K562 (cell line): ENCODE results near the gene VRK2. TPM values are rescaled to one million over a fixed set of nuclear protein-coding genes. Genes with fewer than 3 reads are reported as not detected.

ENCODE experiments used
- ATAC-seq: fragments of 200-7000 bp; cut with Tn5 transposase; 3 replicates; pipeline ENCODE4 v1.9.1; 2020; ENCODE audit warnings: moderate library complexity
- BruUV-seq: library from RNA; stranded (reverse); fragments of 400-500 nt; replicated peaks from 2 replicates; lab custom pipeline; 2021; lab: Mats Ljungman, UMichigan
- CTCF ChIA-PET: fragments of 300-600 bp; formaldehyde crosslinking; extraction: SDS; loops from one replicate; lab custom pipeline; 2021; ENCODE audit warnings: low intra/inter-chr PET ratio; lab: Yijun Ruan, JAX
- POLR2A ChIA-PET: fragments of 300-600, 350-650 bp; sonication (Branson Sonifier 250); formaldehyde crosslinking; extraction: SDS; loops from one replicate; lab custom pipeline; 2021; ENCODE audit warnings: antibody characterized with exemption, inconsistent platforms; lab: Yijun Ruan, JAX
- DNase-seq, 4 experiments: peaks; one replicate each; pipeline versions ENCODE4 v3.0.0 to v3.0.0-alpha.2; 2011 to 2018; ENCODE audit warnings: low spot score in 3 of 4, mixed read lengths in 3 of 4; ENCODE audit errors: extremely low read depth in 1 of 4
- FAIRE-seq: peaks from 2 replicates; lab custom pipeline; 2011; peaks lifted over from hg19 to GRCh38; lab: Jason Lieb, UNC
- H2AFZ ChIP-seq: 2 replicates; pipeline ENCODE4 v1.6.0; 2011; ENCODE audit warnings: low read depth, low read length, control low read depth, inconsistent platforms
- H3K27ac ChIP-seq: fragments of 200-600 bp; 3 replicates; pipeline ENCODE4 v1.8.0; 2011; ENCODE audit warnings: low read depth, mild to moderate bottlenecking, control low read depth, inconsistent platforms, low read length, moderate library complexity, mixed read lengths; ENCODE audit errors: extremely low read depth
- H3K27me3 ChIP-seq, 2 experiments: fragments of 300-600 bp in 1 of 2; 2 replicates in 1 of 2; 3 replicates in 1 of 2; pipeline versions ENCODE4 v1.6.0 to v1.8.0; 2011; ENCODE audit warnings: inconsistent platforms in 2 of 2, low read length in 2 of 2, mild to moderate bottlenecking in 1 of 2, mixed read lengths in 1 of 2, moderate library complexity in 1 of 2; ENCODE audit not compliant: control insufficient read depth in 2 of 2, insufficient read depth in 2 of 2
- H3K36me3 ChIP-seq: fragments of 300-600 bp; 3 replicates; pipeline ENCODE4 v1.8.0; 2011; ENCODE audit warnings: mild to moderate bottlenecking, low read length, inconsistent platforms; ENCODE audit not compliant: control insufficient read depth, insufficient read depth
- H3K4me1 ChIP-seq, 2 experiments: fragments of 200-600 bp in 1 of 2; replicated peaks in 1 of 2; 2 replicates in 1 of 2; 3 replicates in 1 of 2; pipeline versions ENCODE4 v1.5.1 to v1.8.0; 2011; ENCODE audit warnings: inconsistent platforms in 2 of 2, low read length in 2 of 2, mild to moderate bottlenecking in 1 of 2, mixed read lengths in 1 of 2, moderate library complexity in 1 of 2; ENCODE audit not compliant: control insufficient read depth in 2 of 2, insufficient read depth in 2 of 2
- H3K4me2 ChIP-seq: 2 replicates; pipeline ENCODE4 v1.6.1; 2011; ENCODE audit warnings: low read length, control low read depth, inconsistent platforms, mixed read lengths; ENCODE audit not compliant: insufficient read depth
- H3K4me3 ChIP-seq: fragments of 200-600 bp; sonication (generic), shearing (Covaris generic); 2 replicates; pipeline ENCODE4 v1.5.1; 2016; ENCODE audit warnings: control low read depth, inconsistent platforms
- H3K79me2 ChIP-seq: fragments of 200-600 bp; 3 replicates; pipeline ENCODE4 v1.8.0; 2011; ENCODE audit warnings: low read length, inconsistent platforms; ENCODE audit not compliant: control insufficient read depth, insufficient read depth
- H3K9ac ChIP-seq, 2 experiments: 2 replicates each; pipeline versions ENCODE4 v1.6.0 to v1.6.1; 2011; ENCODE audit warnings: low read depth in 2 of 2, low read length in 2 of 2, control low read depth in 1 of 2, inconsistent platforms in 1 of 2, mild to moderate bottlenecking in 1 of 2, mixed read lengths in 1 of 2; ENCODE audit not compliant: insufficient read depth in 1 of 2
- H3K9me1 ChIP-seq: one replicate; pipeline ENCODE4 v1.6.0; 2011; ENCODE audit warnings: inconsistent platforms, mild to moderate bottlenecking, low read length, moderate library complexity; ENCODE audit not compliant: control insufficient read depth, insufficient read depth
- H3K9me3 ChIP-seq: replicated peaks from 2 replicates; pipeline ENCODE4 v1.5.1; 2011; ENCODE audit warnings: low read depth, low read length, inconsistent platforms; ENCODE audit not compliant: control insufficient read depth, insufficient read depth
- H4K20me1 ChIP-seq: replicated peaks from 2 replicates; pipeline ENCODE4 v1.6.1; 2011; ENCODE audit warnings: low read length, inconsistent platforms, mixed read lengths; ENCODE audit not compliant: control insufficient read depth, insufficient read depth
- BRD9 ChIP-seq: fragments of 450-650 bp; IDR thresholded peaks from 2 replicates; pipeline ENCODE4 v1.6.1; 2018; ENCODE audit warnings: low read depth; ENCODE audit not compliant: partially characterized antibody
- CBX5 ChIP-seq: IDR thresholded peaks from 2 replicates; pipeline ENCODE4 v1.6.1; 2014; ENCODE audit warnings: low read depth, borderline replicate concordance
- EHMT2 ChIP-seq: fragments of 450-650 bp; IDR thresholded peaks from 2 replicates; pipeline ENCODE4 v1.6.1; 2018; ENCODE audit warnings: antibody characterized with exemption
- FOXJ2 ChIP-seq: fragments of 200-800 bp; sonication (Bioruptor generic); IDR thresholded peaks from 2 replicates; pipeline ENCODE4 v1.6.1; 2016; ENCODE audit warnings: missing genetic modification characterization, missing compliant biosample characterization
- HMG20A ChIP-seq: fragments of 450-650 bp; formaldehyde crosslinking; conservative IDR thresholded peaks from 2 replicates; pipeline ENCODE4 v1.4.0; 2020; ENCODE audit warnings: mild to moderate bottlenecking, mixed read lengths
- NEUROD1 ChIP-seq: fragments of 150-350 bp; IDR thresholded peaks from 2 replicates; pipeline ENCODE4 v1.6.1; 2014; ENCODE audit warnings: borderline replicate concordance, low read length, low read depth; ENCODE audit not compliant: partially characterized antibody
- NR2C2 ChIP-seq, 2 experiments: fragments of 200-800 bp in 1 of 2; sonication (Bioruptor generic) in 1 of 2; sonication (generic) in 1 of 2; formaldehyde crosslinking in 1 of 2; IDR thresholded peaks; 2 replicates each; pipeline versions ENCODE4 v1.6.1 to v1.8.0; 2016 to 2022; ENCODE audit warnings: mild to moderate bottlenecking in 1 of 2, missing compliant biosample characterization in 1 of 2, missing genetic modification characterization in 1 of 2, missing genetic modification reagents in 1 of 2
- RFX1 ChIP-seq: fragments of 450-650 bp; IDR thresholded peaks from 2 replicates; pipeline ENCODE4 v1.6.1; 2016; ENCODE audit warnings: mild to moderate bottlenecking, moderate library complexity
- SMARCA5 ChIP-seq: fragments of 450-650 bp; IDR thresholded peaks from 2 replicates; pipeline ENCODE4 v1.6.1; 2016
- SMARCB1 ChIP-seq: IDR thresholded peaks from 2 replicates; pipeline ENCODE4 v1.6.1; 2011; ENCODE audit warnings: improper control_type of control experiment, low read depth; ENCODE audit not compliant: insufficient read length
- SNIP1 ChIP-seq: fragments of 450-650 bp; IDR thresholded peaks from 2 replicates; pipeline ENCODE4 v1.7.1; 2017; ENCODE audit warnings: low read depth, mild to moderate bottlenecking
- TAF1 ChIP-seq: IDR thresholded peaks from 2 replicates; pipeline ENCODE4 v1.6.1; 2011; ENCODE audit warnings: mild to moderate bottlenecking, low read length, moderate library complexity; ENCODE audit not compliant: insufficient read depth, control insufficient read depth, severe bottlenecking; ENCODE audit errors: extremely low read depth
- ZNF140 ChIP-seq: fragments of 250-450 bp; sonication (Bioruptor Pico); IDR thresholded peaks from 2 replicates; pipeline ENCODE4 v1.8.0; 2021; ENCODE audit warnings: moderate library complexity, mild to moderate bottlenecking, inconsistent platforms
- ZNF24 ChIP-seq: fragments of 450-650 bp; IDR thresholded peaks from 2 replicates; pipeline ENCODE4 v1.6.1; 2016
- WGBS: fragments of 100-300 bp; shearing (Covaris generic); methylation state at CpG from one replicate; pipeline ENCODE4 v1.1.6; 2016; ENCODE audit warnings: low coverage, mixed read lengths; ENCODE audit not compliant: insufficient coverage; ENCODE audit errors: missing lambda C conversion rate; 5-methylcytosine and 5-hydroxymethylcytosine counted together
- in situ Hi-C: fragments of 300-500 bp; cut with MboI; formaldehyde crosslinking; loops from 4 replicates; pipeline ENCODE4 v1.15.0; 2018; ENCODE audit warnings: inconsistent platforms, mixed read lengths
- intact Hi-C: fragments of 100-400 bp; cut with micrococcal nuclease; formaldehyde crosslinking; loops from 2 replicates; pipeline ENCODE4 v1.14.2; 2022
- polyA plus RNA-seq, 8 experiments: library from polyadenylated mRNA; depleted of rRNA in 4 of 8; stranded (reverse) in 5 of 8; unstranded in 3 of 8; fragments of >200 nt; fragmentation: Nextera tagmentation in 2 of 8; fragmentation: Illumina TruSeq in 1 of 8; extraction: Ambion mirVana in 2 of 8; extraction: Trizol in 1 of 8; gene quantifications; 2 replicates each; pipeline versions ENCODE4 v1.2.1 to v1.2.3, GENCODE V29; 2011 to 2014; ENCODE audit warnings: inconsistent platforms in 1 of 8, missing spikeins in 1 of 8
- total RNA-seq, 7 experiments: library from RNA; depleted of rRNA in 6 of 7; stranded (reverse); fragments of >200 nt in 6 of 7; fragmentation: Illumina TruSeq in 2 of 7; extraction: Trizol in 2 of 7; gene quantifications; 2 replicates each; pipeline versions ENCODE4 v1.2.1 to v1.2.3, GENCODE V29; 2011 to 2021; ENCODE audit warnings: low replicate concordance in 1 of 7
- TF ChIP-seq, protein P1 (sequence below): fragments of 450-650 bp; IDR thresholded peaks from 2 replicates; pipeline ENCODE4 v1.7.0; 2016; ENCODE audit warnings: borderline replicate concordance
- TF ChIP-seq, protein P2 (sequence below): sonication (generic); formaldehyde crosslinking; IDR thresholded peaks from 2 replicates; pipeline ENCODE4 v1.8.1; 2023; ENCODE audit warnings: mild to moderate bottlenecking, missing genetic modification reagents

VRK2 gene
- total and polyA plus RNA-seq, 9 of the 15 experiments (the other 6 are each of a cell fraction or from before 2014, with no cell fraction given): 22.6 to 49.2 (median 36.2) TPM

DNA sequence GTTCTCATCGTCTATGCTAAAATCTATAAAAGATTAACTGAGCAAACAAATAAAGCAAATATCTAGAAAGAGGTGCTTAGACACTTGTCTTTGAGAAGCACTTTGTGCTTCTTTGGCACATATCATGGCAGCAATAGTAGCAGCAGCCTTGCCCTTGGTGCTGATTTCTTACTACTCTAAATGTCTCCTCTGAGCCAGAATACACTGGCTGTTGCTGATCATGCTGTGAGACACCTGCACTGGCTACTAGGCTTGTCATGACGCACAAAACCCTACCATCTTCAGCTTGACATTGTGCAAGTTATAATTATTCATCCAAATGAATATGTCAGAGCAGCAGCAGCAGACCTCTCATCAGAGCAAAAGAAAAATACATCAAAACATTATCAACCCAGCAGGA, 147.9 kb downstream of the VRK2 start:
- no TSS peak for BruUV-seq
- in situ Hi-C loops: no loop called here
- intact Hi-C loops: no loop called here

DNA sequence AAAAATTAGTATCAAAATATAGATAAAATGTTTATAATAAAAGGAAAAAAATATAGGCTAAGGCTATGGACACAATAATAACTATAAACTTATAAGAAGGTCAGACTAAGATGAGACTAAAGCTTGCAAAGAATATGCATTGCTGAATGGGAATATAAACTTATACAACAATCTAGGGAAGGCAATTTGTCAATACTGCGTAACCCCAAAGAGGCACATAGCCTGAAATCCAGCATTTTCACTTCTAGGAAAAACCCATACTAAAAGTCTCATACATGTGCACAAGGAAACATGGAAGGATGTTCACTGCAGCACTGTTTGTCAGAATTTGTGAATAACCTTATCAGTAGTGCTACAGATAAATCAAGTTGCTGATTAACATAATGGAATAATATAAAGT, 149.1 kb downstream of the VRK2 start:
- Histone ChIP-seq H3K4me3 (no peak overlapping the region), H3K27ac (no peak overlapping the region), H2AFZ (no peak overlapping the region), H3K36me3 (peaks cover 40% of the 10 kb centered on the region; the same call in 2 of the 3 replicates), H3K27me3 (no peaks in the 10 kb centered on the region), H3K9me3 (no peaks in the 10 kb centered on the region), H3K9ac (no peak overlapping the region), H3K4me2 (no peak overlapping the region), H4K20me1 (no peaks in the 10 kb centered on the region), H3K4me1 (no peaks in the 10 kb centered on the region), H3K9me1 (no peaks in the 10 kb centered on the region), H3K79me2 (no peaks in the 10 kb centered on the region)
- WGBS: 100% methylated on average over 1 of the region's 1 CpG
- no peak for FAIRE-seq
- POLR2A ChIA-PET: no interaction called here
- BruUV-seq: no TSS peak
- ATAC-seq: no peak
- CTCF ChIA-PET: no interaction called here
- no peak for DNase-seq
- in situ Hi-C loops: no loop called here
- intact Hi-C loops: no loop called here
- TF ChIP-seq ZNF24 (no peak), SNIP1 (no peak), NEUROD1 (no peak), SMARCA5 (no peak), CBX5 (no peak), HMG20A (CRISPR knock-in tag) (no peak), SMARCB1 (no peak)
- TF ChIP-seq, protein P1, sequence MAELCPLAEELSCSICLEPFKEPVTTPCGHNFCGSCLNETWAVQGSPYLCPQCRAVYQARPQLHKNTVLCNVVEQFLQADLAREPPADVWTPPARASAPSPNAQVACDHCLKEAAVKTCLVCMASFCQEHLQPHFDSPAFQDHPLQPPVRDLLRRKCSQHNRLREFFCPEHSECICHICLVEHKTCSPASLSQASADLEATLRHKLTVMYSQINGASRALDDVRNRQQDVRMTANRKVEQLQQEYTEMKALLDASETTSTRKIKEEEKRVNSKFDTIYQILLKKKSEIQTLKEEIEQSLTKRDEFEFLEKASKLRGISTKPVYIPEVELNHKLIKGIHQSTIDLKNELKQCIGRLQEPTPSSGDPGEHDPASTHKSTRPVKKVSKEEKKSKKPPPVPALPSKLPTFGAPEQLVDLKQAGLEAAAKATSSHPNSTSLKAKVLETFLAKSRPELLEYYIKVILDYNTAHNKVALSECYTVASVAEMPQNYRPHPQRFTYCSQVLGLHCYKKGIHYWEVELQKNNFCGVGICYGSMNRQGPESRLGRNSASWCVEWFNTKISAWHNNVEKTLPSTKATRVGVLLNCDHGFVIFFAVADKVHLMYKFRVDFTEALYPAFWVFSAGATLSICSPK: no peak
- TF ChIP-seq, protein P2, sequence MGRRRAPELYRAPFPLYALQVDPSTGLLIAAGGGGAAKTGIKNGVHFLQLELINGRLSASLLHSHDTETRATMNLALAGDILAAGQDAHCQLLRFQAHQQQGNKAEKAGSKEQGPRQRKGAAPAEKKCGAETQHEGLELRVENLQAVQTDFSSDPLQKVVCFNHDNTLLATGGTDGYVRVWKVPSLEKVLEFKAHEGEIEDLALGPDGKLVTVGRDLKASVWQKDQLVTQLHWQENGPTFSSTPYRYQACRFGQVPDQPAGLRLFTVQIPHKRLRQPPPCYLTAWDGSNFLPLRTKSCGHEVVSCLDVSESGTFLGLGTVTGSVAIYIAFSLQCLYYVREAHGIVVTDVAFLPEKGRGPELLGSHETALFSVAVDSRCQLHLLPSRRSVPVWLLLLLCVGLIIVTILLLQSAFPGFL (CRISPR knock-in tag): no peak

More for the DNA sequence above, 147.9 kb downstream of the VRK2 start:
- Histone ChIP-seq H3K27ac (no peak overlapping the region), H3K4me2 (no peak overlapping the region), H3K9ac (no peak overlapping the region), H3K9me3 (no peaks in the 10 kb centered on the region), H2AFZ (no peak overlapping the region), H3K4me3 (no peak overlapping the region), H3K79me2 (no peaks in the 10 kb centered on the region), H3K27me3 (no peaks in the 10 kb centered on the region), H3K36me3 (peaks cover 36% of the 10 kb centered on the region; the same call in 2 of the 3 replicates), H4K20me1 (no peaks in the 10 kb centered on the region), H3K4me1 (no peaks in the 10 kb centered on the region), H3K9me1 (no peaks in the 10 kb centered on the region)
- DNase-seq (no peak), FAIRE-seq (no peak), ATAC-seq (no peak)
- TF ChIP-seq TAF1 (no peak), BRD9 (no peak), NR2C2 (CRISPR knock-in tag; IDR thresholded peaks at IDR 0.05) (no peak), NR2C2 (tag; IDR thresholded peaks at IDR 0.05) (no peak), EHMT2 (no peak), RFX1 (no peak), FOXJ2 (tag) (no peak), ZNF140 (CRISPR knock-in tag) (no peak)
- ChIA-PET POLR2A (interaction anchor here (0.6 kb wide), 1 partner anchor 315 kb away, joined by 3 read pairs; no protein-coding TSS in a partner anchor), CTCF (no interaction called here)
- WGBS: 77% methylated on average over 2 of the region's 2 CpGs
